ENCODE results near the gene TMEM255A.

TMEM255A gene

GRCh38 chrX:120308558-120308957 is 2.7 kb downstream of the TMEM255A start:
- DNase-seq (ENCODE audit: low read depth, low spot score) = peak; percentile 12

- DNase-seq (ENCODE audit: low read depth, low spot score) = no peak
Observed at GRCh38 chrX:120306630-120307029, 4.6 kb downstream of the TMEM255A start.

DNA sequence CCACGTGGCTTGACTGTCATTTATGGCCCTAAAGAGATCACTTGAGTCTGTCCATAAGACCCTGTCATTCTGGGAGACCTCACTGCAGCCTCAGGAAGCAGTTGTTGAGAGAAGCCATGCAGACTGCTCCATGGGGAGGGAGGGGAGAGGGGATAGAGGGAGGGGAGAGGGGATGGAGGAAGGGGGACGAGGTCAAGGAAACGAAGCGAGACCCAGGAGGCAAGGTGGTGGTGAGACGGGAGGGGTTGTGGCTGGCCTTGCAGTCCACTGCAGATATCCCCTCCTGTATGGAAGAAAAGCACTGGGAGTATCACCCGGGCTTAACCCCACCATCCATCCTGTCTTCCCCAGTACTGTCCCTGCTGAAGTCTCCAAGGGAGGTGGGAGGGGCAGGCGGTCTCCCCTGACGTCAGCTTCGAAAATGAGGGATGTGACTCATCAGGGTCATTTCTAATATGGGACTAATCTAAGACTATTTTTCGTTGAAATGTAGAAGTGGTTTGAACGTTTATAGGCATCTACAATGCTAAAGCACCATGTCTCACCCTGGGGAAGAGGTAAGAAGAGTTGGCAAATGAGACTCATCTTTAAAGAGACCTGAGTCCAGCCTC is 5.6 kb downstream of the TMEM255A start:
- DNase-seq (ENCODE audit: low read depth, low spot score) = no peak

DNA sequence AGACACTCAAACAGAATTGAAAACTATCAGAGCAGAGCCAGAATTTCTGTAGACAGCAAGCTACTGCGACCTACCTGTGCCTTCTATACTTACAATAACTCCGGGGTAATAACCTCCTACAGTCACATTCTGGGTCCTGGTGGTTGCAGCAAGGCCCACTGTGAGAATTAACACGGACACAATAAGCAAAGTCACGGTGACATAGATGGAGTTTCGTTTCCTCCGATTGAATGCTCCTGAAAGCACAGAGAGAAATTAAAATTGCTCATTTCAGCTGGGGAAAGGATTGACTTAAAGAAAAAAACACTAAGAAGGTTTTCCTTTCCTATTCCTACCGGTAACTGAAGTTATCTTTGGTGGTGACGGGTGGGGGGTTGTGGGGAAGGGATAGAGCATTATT is 7.0 kb downstream of the TMEM255A start:
- DNase-seq (ENCODE audit: low read depth, low spot score) = no peak

- no peak for DNase-seq (ENCODE audit: low read depth, low spot score)
Observed at GRCh38 chrX:120302434-120302833, 8.8 kb downstream of the TMEM255A start.

GRCh38 chrX:120301960-120302359 is 9.3 kb downstream of the TMEM255A start:
- no peak for DNase-seq (ENCODE audit: low read depth, low spot score)

GRCh38 chrX:120301497-120301896 is 9.8 kb downstream of the TMEM255A start:
- no peak for DNase-seq (ENCODE audit: low read depth, low spot score)

DNA sequence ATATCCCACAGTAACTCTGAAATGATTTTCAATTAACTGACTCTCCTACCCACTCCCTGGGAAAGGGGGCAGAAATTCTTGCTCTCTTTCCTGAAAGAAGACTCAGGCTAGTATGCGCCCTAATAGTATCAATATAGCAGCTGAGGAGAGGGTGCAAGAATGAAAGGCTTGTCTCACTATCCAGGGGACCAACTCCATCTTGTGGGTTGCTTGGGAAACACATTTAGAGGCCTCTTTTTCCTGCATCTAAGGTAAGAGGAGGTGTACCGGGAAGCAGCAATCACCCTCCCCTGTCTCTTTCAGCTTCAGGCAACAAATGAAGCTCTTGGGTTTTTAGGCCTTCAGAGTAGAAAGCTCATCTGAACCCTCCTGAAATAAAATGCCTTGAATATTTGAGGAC is 11.3 kb downstream of the TMEM255A start:
- DNase-seq (ENCODE audit: low read depth, low spot score) = no peak

- DNase-seq (ENCODE audit: low read depth, low spot score) = no peak
Observed at GRCh38 chrX:120297923-120298322, 13.3 kb downstream of the TMEM255A start.

DNA sequence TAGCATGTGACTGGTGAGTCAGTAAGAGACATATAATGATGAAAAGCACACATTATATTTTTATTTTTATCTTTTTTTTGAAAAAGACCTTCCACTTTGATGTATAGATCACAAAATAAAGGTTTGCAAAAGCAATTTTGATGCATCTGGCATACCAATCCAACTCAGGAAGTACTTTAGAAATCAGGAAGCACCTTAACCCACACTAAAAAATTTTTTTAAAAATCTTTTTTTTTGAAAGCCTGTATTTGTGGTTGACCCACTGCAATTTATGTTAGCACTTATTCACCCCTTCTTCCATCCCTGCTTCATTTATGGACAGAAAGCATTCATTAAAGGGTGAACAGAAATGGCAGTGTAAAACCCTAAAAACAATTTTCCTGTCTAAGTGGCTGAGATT is 16.6 kb downstream of the TMEM255A start:
- no peak for DNase-seq (ENCODE audit: low read depth, low spot score)

DNA sequence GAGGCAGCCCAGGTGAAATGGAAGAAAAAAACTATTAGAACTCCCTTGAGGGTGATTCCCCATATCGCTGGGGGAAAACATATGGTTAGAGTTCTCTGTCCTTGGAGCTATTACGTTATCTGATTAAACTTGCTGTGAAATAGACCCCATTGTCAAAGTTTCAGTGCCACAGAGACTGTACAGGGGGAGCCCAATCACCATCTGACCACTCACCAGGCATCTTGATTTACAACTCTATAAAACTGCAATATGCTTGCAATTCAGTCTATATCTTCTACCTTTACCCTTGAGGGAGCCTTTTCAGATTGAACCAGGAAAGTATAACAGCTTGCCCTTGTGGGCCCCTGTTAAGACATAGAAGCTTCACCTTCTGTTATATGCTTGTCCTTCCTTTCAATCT is 18.2 kb downstream of the TMEM255A start:
- no peak for DNase-seq (ENCODE audit: low read depth, low spot score)

- no peak for DNase-seq (ENCODE audit: low read depth, low spot score)
Observed at GRCh38 chrX:120291211-120291610, 20.1 kb downstream of the TMEM255A start.

DNA sequence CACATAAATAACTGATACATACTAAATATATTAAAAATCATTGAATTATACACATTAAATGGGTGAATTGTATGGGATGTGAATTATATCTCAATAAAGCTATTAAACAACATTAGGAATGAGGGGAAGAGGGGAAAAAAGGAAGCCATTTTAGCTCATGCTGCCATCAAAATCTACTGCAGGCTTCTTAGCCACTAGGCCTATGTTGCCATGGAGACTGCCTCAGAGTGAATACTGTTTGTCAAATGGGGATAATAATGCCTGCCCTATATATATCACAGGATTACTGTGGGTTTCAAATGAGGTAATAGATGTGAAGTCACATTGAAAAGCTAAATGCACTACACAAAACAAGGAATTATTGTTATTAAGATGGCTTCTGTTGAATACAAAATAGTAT is 21.2 kb downstream of the TMEM255A start:
- DNase-seq (ENCODE audit: low read depth, low spot score) = no peak

DNA sequence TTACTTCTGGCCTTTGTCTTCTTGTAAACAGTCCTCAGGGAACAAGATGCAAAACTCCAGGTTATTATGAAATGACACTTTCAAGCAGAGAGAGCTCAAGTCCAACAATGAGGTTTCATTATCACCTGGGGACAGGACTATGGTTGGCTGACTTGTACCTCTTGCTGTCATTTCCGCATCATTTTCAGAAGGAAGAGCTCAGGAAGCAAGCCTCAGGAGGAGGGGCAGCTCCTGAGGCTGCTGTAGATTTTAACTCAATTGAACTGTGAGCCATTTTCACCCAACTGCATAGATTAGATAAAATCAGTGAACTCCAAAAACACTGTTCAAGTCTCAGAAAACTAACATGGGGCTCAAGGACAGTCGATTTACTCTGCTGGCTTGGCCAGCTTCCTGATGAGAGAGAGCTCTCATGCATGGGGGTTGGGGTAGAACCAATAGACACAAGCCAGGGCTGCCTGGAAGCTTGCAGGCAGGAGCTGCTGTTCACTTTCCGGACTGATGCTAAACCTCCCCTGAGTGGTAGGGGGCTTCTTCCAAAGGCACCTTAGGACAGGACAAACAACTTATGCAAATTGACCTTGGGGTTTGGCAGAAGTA is 23.6 kb downstream of the TMEM255A start:
- DNase-seq (ENCODE audit: low read depth, low spot score) = no peak

- no peak for DNase-seq (ENCODE audit: low read depth, low spot score)
Observed at GRCh38 chrX:120286733-120287512, 24.3 kb downstream of the TMEM255A start.

DNA sequence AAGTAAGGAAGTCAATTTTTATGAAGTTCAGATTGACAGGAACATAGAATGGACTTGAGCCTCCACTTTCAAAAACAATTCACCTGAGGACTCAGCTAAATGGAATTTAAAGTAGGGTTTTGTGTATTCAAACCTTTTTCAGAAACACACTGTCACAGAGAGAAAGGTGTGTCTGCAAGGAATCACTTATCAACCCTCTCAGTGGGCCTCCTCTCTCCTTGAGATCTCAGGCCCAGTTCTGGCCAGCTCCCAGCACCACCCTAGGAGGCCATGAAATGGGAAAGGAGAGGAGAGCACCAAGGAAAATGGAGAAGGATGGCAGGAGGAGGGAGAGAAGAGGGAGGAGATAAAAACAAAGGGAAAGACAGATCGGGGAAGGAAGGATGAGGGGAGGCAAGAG is 28.6 kb downstream of the TMEM255A start:
- no peak for DNase-seq (ENCODE audit: low read depth, low spot score)

DNA sequence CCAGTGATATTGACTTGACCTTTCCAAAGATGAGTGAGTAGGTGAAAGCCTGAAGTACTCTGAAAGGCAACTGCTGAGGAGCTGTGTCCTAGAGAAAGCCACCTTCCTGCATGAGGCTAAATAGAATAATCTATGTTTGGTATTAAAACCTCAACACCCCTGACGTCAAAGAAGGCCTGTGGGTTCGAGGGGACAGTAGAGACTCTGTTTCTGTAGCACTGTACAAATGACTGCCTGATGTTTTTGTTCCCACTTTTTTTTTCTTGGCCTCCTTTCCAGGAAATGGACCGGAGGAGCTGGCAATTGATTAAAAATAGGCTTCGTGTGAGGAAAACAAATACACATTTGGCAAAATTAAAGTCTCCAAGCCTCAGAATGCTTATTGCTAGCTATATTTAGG is 29.5 kb downstream of the TMEM255A start:
- DNase-seq (ENCODE audit: low read depth, low spot score) = no peak

- no peak for DNase-seq (ENCODE audit: low read depth, low spot score)
Observed at GRCh38 chrX:120281021-120281624, 30.1 kb downstream of the TMEM255A start.

GRCh38 chrX:120274958-120275357 is 36.3 kb downstream of the TMEM255A start:
- no peak for DNase-seq (ENCODE audit: low read depth, low spot score)

DNA sequence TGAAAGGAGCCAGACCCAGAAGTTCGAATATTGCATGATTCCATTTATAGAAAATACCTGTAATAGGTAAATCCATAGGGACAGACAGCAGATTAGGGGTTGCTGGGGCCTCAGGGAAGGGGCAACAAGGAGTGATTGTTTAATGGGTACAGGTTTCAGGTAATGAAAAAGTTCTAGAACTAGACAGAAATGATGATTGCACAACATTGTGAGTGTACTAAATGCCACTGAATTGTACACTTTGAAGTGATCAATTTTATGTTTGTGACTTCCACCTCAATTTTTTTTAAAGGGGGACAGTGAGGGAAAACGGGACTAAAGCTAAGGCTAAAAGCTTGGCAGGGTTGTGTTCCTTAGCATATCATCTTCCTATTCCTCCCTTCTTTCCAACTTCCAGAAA is 37.1 kb downstream of the TMEM255A start:
- no peak for DNase-seq (ENCODE audit: low read depth, low spot score)

- DNase-seq (ENCODE audit: low read depth, low spot score) = no peak
Observed at GRCh38 chrX:120271218-120271617, 40.0 kb downstream of the TMEM255A start.

DNA sequence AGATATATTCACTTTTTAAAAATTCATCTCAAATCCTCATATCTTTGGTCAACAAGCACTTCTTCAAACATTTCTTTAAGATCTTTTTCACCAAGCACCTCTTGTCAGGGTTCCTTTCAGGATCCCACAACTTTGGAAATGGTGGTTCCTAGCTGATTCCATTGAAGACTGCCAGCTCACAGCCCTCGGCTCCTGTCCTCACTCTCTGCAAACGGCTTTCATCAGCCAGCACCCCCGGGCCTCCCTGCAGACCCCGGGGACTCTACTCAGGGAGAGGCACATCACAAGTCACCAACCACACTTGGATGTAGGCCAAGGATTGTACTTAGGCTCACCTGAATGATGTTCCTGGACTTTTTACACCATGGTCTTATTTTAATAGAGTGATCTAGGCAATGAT is 40.7 kb downstream of the TMEM255A start:
- DNase-seq (ENCODE audit: low read depth, low spot score) = no peak
